GM21717 (cell line): ENCODE data around the gene BOD1L2.

Source experiments
- ATAC-seq: cut with Tn5 transposase; IDR thresholded peaks from one replicate; pipeline ENCODE4 v1.9.1; 2021; ENCODE audit warnings: mild to moderate bottlenecking, moderate library complexity; ENCODE audit not compliant: unreplicated experiment

Gene BOD1L2

DNA sequence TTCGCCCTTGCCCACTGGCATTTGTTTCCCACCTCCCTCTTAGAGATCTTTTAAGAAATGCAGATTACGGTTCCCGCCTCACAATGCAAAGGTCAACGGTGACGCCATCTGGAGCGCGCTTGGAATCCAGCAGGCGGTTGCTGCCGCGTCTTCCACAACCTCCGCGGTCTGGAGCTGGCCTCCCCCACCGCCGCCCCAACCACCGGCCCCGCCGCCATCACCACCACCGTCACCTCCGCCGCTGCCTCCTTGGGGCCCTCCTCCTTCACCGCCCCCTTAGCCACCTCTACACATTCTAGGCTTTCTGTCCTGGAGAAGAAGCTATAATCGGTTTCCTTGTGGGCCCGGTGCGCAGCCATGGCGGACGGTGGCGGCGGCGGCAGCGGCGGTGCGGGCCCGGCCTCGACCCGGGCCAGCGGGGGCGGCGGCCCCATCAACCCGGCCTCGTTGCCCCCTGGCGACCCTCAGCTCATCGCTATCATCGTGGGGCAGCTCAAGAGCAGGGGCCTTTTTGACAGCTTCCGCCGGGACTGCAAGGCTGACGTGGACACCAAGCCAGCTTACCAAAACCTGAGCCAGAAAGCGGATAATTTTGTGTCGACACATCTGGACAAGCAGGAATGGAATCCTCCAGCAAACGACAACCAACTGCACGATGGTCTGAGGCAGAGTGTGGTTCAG is at the start of gene BOD1L2:
Gene BOD1L2, plus strand, starts transcription at position 132 of the 681 bp plus-strand sequence. Its CDS starts 226 bp downstream, at position 358.
- no peak for ATAC-seq

DNA sequence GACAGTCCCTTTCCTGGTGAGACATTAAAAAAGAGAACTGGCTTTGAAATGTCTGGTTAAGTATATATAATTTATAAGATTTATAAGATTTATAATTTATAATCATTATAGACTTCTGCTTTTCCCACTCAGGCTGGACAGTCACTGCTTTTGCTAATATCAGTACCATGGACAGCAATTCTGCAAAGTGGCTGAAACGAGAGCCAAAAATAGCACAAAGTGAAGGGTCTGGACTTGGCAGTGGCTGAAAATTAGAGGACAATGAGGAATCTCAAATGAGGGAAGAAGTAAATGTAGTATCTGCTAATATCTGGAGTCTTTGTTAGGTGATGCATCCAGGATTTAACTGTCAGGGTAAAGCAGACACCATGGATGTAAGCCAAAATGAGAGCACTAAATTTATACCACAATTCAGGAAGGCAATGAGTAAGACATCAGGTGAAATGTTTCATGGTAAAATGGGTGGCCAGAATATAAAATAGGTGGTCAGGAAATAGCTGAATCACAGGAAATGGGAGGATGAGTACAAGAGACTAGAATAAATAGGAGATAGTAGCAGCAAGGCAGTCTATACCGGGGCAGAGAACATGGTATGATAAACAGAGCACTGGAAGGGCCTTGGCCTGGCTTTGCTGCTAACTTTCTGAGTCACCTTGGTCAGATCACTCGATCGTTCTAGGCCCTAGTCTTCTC is 39.6 kb upstream of the BOD1L2 start:
- no peak for ATAC-seq

DNA sequence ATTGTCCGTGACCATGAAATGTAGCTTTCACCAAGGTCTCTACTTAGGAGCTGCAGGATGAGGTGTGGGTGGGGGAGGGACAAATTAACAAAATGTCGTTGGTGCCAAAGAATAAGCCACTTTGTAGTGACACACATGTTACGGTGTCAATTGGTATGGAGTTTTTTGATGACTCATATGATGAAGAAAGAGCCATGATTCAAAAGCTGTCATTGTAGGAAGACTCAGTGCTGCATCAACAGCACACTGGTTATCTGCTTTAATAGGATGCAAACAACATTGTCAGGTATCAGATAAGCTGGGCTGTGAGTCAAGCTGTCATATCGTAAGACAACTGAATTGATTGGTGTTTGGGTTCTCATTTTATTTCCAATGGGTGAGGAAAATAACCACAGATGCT is 36.6 kb upstream of the BOD1L2 start:
- ATAC-seq: no peak

DNA sequence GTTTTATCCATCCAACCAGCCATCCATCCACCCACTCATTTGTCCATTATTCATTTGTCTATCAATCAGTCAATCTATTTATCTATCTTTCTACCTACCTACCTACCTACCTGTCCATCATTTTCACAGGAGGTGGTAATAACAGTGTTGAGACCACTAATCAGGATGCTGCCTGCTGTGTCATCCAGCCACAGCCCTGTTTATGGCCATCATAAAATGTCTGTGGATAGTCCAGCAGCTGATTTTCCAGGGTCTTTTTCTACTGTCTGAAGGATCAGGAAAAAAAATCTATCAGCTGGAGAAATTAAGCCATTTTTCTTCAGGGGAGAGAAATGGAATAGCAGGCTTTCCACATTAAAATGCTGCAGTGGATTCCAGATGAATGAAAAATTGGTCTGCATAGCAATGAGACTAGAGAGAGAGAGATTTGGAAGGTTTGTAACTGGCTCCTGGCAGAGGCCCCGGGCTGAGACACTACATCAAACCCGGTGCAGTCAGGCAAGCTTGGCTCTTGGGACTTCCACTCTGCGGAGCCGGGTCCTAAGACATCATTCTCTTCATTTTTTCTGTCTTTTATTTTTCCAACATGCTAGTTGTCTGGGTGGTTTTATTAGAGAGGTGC is 33.0 kb upstream of the BOD1L2 start:
- no peak for ATAC-seq

DNA sequence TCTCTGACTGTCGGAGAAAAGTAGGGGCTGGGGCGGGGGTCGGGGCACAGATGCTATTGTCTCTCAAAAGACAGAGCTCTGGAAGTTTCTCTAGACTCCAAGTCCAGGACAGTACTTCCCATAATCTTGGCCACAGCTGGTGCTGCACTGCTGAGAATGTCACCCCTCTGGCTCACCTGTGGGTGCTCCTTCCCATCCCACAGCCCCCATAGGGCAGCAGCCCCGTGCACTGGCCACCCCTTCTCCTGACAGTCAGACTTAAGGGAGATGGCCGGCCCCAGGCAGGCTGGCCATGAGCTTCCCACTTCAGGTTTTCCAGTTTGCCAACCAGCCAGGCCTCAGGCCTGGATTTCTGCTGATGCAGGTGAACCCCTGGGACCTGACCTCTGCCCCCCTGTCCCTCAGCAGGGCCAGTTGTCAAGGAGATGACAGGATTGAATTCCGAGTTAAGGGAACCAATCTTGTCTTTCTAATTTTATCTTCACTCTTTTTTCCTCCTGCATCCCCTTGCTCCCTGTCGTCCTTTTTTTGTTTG is 30.2 kb upstream of the BOD1L2 start:
- no peak for ATAC-seq

DNA sequence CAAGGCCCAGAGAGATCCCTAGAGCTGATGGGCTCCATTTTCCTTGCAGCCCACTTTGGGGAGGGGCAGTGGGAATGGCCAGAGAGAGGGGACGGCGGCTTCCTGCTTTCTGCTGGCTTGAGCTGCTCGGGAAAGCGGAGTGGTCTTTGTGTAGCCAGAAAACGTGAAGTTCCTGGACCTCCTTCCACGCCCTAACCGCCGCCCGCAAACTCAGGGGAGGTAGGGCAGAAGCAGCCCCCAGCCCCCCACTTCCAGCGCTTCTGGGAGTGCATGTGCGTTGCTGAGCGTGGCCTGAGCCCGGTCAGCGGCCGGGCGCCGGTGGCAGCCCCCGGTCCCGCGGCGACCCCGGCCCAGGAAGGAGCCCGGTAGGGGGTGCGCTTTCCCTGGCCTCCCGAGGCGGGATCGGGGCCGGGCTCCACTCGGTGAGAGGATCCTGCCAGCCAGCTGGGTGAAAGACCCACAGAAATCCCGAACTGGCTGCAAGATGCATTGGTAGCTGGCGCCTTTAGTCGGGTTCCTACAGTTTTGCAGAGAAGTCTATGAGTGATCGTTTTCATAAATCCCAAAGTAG is 25.3 kb upstream of the BOD1L2 start:
- no peak for ATAC-seq

DNA sequence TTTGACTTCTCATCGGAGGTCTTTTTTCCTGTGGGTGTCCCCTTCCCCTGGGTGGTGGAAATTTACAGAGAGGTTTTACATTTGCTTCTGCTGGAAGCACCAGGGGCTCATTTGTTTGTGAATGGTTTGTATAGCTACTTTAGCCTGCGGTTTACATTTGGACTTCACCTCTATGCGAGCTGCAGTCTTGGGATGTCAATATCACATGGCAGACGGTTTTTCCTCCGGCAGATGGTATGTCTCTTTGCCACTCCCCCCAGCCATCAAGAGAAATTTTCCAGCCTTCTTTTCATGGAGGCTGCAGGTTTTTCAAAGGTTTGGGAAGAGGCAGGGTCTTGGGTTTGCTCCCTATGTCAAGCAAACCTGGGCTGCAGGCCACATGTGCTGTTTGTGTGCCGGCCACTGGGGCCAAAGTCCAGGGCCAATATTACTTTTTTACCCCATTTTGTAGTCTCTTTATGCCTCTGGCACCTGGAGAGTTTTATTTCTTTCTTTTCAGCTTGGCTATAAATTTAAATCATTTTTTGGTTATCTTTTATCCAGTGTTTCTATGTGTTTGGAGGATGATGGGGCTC is 23.9 kb upstream of the BOD1L2 start:
- ATAC-seq: no peak

DNA sequence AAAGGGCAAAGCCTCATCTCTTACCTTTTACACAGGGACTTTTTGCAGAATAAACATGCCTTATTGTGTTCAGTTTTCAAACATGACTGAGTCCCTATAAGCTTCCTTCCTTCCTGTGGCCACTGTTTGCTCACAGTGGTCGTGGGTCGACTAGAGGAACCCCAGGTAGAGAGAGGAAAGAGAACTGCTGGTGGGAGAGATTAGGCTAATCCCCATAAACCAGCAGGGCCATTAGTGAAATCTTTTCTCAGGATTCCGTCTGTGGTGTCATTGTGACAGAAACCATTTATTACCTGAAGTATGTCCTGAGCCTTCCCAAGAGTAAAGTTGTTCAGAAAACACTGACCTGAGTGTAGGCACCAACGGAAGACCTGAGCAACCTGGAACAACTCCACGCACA is 21.3 kb upstream of the BOD1L2 start:
- no peak for ATAC-seq

DNA sequence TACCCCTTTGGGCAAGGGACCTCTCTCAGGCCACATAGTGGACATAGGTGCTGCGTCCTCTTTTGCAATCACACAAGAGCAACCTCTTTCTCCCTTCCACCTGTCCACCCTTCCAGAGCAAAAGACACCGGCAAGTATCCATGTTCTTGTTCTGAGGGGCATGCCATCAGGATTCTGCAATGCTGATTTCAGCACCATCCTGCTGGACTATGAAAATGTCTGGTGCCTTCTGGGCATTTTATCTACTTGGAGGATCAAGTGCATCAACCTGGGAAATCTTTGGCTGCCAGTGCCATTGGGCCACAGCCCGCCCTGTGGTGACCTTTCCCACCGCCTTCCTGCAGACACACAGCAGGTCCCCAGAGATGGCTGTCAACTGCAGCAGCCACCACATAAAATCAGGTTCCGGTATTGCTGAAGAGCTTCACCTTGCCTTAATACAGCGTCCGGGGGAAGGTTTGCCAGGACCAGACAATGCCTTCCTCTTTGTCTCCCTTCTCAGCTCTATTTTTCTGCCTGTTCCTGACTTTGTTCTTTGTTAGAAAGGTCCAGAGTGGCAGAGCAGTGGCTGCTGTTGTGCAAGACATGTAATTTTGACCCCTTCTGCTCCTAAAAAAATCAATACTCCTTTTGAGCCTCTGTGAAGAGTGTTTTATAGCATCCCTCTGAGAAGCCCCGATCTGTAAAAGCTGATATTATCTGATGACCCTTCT is 18.5 kb upstream of the BOD1L2 start:
- no peak for ATAC-seq

DNA sequence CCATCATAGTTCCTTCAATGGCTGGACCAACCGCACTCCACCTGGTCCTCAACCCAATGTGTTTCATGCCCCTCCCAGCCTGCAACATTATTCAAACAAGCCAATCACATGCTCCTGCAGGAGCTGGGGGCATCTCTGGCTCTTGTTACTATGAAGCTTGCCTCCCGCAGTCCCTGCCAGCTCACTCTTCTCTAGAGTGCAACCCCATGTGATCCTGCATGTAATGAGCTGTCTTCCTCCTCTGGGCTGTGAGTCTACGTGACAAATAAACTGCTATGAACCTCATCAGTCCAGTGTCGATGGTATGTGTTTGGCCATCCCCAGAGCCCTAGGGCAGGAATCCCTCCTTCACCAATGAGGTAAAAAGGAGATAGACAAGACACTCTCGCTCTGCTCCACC is 15.8 kb upstream of the BOD1L2 start:
- ATAC-seq: no peak

DNA sequence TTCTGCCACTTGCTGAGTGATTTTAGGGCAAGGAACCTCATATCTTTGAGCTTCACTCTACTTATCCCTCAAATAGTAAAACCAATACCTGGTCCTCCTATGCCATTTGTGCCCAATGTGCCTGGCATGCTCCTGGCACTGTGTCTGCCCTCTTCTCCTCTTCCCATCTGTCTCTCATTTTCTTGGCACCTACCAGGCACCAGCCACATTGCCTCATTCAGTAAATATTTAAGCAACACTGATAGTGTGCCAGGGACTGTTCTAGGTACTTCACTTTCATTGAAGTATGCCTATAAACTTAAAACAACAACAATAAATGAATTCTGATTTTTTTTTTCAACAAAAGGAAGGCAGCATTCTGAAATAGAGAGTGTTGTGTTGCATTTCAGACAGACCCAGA is 15.1 kb upstream of the BOD1L2 start:
- no peak for ATAC-seq

DNA sequence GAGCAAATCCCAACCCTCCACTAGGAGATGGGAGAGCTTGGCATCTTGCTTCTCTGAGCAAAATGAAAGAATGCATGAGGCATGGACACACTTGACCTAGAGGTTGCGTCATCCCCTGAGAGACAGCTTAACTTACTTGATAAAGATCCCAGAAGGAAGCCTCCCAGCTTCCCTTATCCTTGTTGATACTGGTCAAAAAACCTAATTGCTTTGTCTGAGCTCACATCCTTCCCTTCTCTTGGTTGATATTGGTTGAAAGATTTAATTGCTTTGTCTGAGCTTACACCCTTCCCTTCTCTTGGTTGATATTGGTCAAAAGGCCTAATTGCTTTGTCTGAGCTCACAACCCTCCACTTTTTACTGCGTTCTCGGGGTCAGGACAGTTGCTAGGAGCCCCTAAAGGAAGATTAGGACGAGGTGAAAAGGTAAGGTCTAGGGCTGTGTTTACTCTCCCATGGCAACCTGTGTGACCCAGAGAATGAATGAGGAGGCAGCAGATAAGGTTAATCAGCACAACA is 12.2 kb upstream of the BOD1L2 start:
- no peak for ATAC-seq

DNA sequence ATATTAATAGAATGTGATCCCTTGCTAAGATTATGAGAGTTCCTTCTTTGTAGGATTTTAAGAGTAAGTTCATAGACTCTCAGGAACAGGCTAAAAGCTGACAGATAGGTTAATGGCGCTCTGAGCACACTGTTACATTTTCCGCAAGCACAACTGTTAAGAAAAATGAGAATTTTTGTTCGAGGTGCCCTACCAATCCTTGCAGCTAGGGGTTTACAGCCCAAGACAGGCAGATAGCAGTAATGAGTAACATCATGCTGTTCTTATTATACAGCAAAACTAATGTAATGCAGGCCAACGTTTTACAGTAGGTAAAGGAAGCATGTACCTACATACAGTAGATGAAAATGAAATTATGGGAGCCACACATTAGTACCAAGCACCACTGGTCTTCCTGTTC is 11.2 kb upstream of the BOD1L2 start:
- ATAC-seq: no peak

DNA sequence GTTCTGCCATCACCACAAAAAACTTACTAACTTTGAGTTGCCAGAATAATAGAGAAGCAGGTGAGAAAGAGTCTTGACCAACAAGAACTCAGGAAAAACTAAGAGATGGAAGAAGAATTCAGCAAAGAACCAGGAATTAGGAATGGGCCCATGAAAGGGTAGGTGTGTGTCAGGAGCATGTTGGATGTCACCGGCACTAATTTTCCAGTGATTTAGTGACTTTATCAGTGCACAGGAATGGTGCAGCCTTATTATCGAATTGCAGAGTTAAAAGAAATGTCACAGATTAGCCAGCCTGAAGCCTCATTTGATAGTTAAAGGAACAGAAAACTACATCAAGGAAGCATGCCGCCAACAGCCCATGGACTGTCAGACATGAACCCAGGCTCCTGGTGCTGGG is 9.0 kb upstream of the BOD1L2 start:
- no peak for ATAC-seq

DNA sequence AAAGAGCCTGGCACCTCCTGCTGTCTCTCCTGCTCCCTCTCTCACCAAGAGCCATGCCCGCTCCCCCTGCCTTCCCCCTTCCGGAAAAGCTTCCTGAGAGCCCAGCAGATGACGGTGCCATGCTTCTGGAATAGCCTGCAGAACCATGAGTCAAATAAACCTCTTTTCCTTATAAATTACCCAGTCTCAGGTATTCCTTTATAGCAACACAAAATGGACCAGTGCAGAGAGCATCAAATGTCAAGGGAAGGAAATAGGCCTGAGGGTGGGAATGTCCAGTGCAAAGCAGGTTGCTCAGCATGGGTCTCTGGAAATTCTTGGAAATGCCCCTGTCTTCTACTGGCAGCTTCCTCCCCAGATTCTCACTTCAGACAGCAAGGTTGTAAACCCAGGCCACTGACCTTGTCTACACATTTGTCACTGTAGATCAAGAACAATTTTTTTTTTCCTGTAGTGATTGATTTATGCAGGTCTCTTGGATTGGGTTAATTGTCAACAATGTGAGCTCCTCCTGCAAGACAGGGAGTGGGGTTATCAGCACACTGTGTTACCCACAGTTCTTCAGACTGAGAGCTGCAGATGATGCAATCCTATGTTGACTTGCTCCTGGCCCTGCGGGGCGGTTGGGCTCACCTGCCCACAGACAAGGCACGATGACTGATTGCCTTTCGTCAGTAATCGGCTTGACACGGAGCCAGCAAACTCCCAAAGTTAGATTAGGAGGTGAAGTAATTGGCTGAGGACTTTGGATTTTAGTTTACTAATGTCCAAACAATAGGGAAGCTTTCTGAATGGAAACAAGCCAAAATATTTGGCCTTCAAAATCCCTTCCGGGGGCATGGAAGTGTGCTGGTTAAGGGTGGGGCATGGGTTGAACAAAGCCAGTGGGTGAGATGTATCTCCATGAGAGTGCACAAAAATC is 5.4 kb upstream of the BOD1L2 start:
- ATAC-seq: no peak

DNA sequence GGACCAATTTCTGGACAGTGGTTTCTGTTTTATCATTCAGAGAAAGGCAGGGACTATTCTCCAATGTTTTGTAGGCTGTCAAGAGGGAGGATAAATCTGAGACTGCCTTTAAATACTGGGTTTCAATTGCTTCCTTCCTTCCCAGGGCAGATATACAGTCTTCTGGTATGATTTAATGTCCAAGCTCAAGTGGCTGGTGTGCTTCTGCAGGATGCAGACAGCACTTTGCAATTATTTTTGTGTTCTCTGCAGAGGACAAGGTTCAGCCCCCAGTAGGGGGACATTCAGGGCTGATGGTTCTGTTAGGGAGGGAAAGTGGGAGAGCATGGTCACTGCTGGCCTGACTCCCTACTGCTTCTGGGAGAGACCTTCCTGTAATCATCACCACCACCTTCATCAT is 4.6 kb upstream of the BOD1L2 start:
- ATAC-seq: no peak

DNA sequence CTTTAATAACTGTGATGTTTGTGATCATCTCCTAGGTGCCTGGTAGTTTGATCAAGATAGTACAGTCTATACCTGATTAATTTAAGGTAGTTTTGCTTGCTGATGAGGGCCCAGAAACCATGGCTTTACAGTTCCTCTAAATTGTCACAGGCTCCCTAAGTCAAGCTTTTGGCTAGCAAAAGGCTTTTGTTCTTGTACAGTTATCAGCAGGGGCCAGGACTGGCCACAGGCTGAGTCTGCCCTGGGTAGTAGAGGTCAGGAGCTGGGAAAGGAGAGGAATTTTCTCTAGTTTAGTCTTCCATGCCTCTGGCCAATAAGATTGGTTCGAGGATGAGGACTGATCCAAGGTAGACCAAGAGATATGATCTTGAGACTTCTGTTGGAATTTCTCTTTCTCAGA is 3.6 kb upstream of the BOD1L2 start:
- ATAC-seq: no peak

DNA sequence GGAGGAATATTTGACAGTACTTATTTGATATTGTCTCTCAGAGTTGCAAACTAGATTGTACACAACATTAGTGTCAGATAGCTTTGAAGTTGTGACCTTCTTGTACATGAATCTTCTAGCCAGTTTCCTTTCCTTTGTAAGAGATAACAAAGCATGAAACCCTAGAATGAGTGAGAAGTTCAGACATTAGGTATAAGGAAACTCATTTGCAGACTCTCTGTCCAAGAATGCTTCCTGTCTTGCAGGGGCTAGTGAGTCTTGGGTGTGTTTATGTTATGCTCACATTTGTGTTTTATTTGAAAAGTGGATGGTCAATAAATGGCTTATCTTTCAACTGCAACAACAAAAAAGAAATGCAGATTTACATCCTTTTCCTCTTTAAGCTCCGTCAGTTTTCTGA is 1.4 kb downstream of the BOD1L2 start:
- ATAC-seq: no peak

DNA sequence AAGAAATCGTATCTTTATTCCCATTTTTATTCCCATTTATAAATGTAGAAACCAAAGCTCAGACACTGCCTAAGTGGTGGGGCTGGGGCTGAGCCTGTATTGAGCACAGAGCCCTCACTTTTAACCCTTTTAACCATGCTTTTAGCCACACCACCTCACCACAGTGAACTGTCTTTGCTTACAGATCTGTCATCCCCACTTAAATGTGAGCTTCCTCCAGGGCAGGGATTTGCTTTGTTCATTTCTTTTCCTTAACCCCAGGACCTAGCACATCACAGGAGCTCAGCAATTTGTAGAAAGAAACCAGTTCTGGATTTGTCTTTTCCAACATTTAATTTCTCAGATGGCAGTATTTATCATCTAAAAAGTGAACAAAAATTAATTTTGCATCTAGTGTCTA is 2.2 kb downstream of the BOD1L2 start:
- ATAC-seq: no peak
